HG03469 (cell line): Measurements from ENCODE around the gene ADGRE1.
A peak's percentile ranks its signal among the peaks of the same experiment; 100 is the strongest.
"Not testable (repeated sequence)": the region's sequence is repeated elsewhere in the genome, so short reads cannot be mapped to it uniquely, and the experiment has no call there.

Experiments
- ATAC-seq: cut with Tn5 transposase; IDR thresholded peaks from one replicate; pipeline ENCODE4 v1.9.1; 2021; ENCODE audit warnings: mild to moderate bottlenecking, moderate library complexity, moderate number of reproducible peaks; ENCODE audit not compliant: unreplicated experiment

The ADGRE1 gene

GRCh38 chr19:6887316-6887715 is at the start of gene ADGRE1:
TSS of gene ADGRE1 (plus strand) at chr19:6887579. CDS start at chr19:6887609, 30 bp downstream.
- no peak for ATAC-seq

DNA sequence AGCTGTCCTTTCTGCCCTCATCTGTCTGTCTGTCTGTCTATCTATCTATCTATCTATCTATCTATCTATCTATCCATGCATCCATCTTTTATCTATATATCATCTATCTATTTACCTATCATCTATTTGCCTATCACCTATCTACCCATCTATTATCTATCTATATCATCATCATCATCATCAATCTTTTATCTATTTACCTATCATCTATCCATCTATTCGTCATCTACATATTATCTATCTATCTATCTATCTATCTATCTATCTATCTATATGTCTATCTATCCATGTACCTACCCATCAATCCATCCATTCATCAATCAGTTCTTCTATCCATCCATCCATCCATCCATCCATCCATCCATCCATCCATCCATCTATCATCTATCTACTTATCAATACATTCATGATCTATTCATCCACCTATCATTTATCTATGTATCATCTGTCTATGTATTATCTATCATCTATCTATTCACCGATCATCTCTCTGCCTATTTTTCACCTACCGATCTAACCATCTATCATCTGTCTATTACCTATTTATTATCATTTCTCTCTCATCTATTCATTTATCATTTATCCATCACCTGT is 49.2 kb upstream of the ADGRE1 start:
- no peak for ATAC-seq

DNA sequence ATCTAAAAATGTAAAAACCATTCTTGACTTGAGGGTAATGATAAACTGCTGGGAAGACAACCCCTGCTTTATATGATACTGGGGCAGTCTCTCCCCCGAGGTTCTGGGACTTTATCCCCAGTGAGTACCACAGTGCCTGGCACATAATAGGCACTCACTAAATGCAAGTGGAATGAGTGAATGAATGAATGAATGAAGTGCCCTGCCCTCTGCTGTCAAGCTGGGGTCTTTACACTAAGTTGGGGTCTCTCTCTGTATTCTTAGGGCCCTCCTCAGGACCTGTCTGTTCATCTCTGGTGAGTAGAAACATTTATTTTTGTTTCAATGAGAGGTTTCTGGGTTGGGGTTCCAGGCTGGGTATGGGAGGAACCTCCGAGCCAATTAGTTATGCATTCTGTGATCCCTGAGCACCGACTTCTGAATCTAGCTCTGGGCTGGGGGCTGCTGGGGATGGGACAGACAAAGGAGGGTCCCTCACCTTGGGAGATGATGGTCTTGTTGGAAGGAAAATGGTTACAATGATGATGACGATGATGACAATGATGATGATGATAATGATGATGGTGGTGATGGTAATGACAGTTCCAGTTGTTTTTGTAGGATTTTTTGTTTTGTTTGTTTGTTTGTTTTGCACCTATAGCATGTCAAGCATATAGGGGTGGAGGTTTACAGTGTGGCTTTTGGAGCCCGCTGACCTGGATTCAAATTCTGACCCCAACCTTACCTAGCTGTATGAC is 44.3 kb upstream of the ADGRE1 start:
- no peak for ATAC-seq

DNA sequence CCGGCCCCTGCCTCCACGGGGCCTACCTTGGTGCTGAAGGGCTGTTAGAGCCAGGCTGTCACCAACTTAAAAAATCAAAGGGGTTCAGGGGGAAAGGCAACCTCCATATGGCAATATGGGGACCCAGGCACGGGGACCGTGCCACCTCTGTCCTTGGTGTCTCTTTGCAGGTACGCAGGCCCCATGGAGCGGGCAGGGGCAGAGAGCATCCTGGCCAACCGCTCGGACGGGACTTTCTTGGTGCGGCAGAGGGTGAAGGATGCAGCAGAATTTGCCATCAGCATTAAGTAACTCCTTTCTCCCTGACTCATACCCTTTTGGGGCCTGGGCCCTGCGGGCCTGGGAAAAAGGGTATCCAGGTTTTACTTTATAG is 39.6 kb upstream of the ADGRE1 start:
- no peak for ATAC-seq

DNA sequence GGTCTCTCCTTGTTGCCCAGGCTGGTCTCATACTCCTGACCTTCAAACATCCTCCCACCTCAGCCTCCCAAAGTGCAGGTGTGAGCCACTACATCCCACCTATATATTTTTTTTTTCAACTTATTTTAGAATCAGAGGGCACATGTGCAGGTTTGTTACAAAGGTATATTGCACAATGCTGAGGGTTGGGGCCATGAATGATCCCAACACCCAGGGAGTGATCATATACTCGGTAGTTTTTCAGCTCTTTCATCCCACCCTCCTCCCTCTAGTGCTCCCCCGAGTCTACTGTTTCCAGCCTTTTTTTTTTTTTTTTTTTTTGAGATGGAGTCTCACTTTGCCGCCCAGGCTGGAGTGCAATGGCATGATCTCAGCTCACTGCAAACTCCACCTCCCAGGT is 38.4 kb upstream of the ADGRE1 start:
- no peak for ATAC-seq

- ATAC-seq: no peak
These were observed 37.5 kb upstream of the ADGRE1 start for GRCh38 chr19:6849876-6850275.

GRCh38 chr19:6851359-6851758 is 36.0 kb upstream of the ADGRE1 start:
- ATAC-seq: no peak

DNA sequence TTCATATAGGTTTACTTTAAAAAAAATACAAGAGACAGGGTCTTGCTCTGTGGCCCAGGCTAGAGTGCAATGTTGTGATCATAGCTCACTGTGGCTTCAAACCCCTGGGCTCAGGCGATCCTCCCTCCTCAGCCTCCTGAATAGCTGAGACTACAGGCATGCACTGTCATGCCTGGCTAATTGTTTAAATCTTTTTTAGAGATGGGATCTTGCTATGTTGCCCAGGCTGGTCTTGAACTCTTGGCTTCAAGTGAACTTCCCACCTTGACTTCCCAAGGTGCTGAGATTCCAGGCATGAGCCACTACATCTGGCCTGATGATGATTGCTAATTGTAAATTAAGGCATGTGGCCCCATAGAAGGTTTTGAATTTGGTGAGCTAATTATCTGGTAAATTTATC is 35.4 kb upstream of the ADGRE1 start:
- no peak for ATAC-seq

GRCh38 chr19:6853868-6854267 is 33.5 kb upstream of the ADGRE1 start:
- no peak for ATAC-seq

GRCh38 chr19:6854758-6855157 is 32.6 kb upstream of the ADGRE1 start:
- no peak for ATAC-seq

DNA sequence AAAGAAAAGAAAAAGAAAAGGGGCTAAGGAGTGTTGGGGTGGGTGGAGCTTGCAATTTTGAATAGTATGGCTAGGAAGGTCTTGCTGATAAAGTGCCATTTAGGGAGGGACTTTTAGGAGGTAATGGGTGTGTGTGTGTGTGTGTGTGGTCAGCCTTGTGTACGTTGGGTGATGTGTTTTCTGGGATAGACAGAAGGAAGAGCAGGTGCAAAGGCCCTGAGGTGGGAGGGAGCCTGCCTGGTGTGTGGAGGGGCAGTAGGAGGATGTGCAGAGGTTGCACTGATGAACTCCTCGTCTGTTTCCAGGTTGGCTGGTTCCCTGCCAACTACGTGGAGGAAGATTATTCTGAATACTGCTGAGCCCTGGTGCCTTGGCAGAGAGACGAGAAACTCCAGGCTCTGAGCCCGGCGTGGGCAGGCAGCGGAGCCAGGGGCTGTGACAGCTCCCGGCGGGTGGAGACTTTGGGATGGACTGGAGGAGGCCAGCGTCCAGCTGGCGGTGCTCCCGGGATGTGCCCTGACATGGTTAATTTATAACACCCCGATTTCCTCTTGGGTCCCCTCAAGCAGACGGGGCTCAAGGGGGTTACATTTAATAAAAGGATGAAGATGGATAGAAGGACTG is 30.5 kb upstream of the ADGRE1 start:
- ATAC-seq: no peak

DNA sequence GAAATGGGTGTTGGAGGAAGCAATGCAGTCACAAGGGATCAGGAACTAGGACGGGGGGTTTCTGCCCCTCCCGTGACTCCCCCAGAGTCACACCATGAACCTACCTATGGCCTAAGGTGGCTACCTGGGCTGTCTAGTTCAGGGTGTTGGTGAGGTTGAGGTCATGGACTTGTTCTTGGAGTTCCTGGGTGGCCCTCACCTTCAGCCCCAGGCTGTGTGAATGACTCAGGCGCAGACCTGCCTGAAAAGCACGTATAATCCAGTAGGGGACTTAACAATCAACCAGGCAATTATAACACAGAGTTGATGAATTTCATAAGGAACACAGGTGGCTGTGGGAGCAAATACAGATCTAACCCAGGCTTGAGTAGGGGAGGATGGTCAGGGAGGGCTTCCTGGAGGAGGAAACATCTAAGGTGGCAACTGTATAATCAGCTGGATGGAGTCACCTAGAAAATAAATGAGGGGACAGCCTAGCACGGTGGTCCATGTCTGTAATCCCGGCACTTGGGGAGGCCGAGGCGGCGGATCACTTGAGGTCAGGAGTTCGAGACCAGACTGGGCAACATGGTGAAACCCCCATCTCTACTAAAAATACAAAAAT is 25.6 kb upstream of the ADGRE1 start:
- no peak for ATAC-seq

- peak; percentile 58 for ATAC-seq
These were observed 24.7 kb upstream of the ADGRE1 start for GRCh38 chr19:6862673-6863078.

DNA sequence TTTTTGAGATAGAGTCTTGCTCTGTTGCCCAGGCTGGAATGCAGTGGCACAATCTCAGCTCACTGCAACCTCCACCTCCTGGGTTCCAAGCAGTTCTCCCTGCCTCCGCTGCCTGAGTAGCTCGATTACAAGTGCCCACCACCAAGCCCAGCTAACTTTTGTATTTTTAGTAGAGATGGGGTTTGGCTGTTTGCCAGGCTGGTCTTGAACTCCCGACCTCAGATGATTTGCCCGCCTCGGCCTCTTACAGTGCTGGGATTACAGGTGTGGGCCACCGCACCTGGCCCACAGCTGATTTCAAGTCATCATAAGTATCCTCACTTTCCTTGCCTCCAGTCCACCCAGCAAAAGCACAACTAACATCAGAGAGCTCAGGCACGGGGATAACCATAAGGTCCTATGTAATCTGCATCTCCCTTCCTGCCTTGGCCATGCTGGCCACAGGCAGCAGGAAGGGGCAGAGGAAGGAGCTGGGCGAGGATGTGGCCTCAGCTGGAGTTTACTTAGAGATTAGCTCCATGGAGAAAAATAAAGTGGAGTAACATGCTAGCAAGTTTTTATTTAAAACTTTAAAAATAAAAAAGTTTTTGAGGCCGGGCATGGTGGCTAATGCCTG is 22.9 kb upstream of the ADGRE1 start:
- no peak for ATAC-seq

GRCh38 chr19:6865849-6866248 is 21.5 kb upstream of the ADGRE1 start:
- ATAC-seq: no peak

DNA sequence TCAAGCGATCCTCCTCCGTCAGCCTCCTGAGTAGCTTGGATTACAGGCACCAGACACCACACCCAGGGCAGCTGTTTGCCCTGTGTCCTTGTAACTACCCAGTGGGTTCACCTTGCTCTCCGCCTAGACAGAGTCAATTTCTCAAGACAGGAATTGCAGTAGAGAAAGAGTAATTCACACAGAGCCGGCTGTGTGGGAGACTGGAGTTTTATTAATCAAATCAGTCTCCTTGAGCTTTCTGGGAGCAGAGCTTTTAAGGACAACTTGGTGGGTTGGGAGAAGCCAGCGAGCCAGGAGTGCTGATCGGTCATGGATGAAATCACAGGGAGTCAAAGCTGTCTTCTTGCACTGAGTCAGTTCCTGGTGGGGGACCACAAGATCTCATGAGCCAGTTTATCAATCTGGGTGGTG is 20.6 kb upstream of the ADGRE1 start:
- ATAC-seq: no peak

- no peak for ATAC-seq
These were observed 19.0 kb upstream of the ADGRE1 start for GRCh38 chr19:6868351-6868750.

GRCh38 chr19:6869151-6869882 is 18.1 kb upstream of the ADGRE1 start:
- ATAC-seq: not testable (repeated sequence)

GRCh38 chr19:6873708-6874431 is 13.5 kb upstream of the ADGRE1 start:
- ATAC-seq: no peak

DNA sequence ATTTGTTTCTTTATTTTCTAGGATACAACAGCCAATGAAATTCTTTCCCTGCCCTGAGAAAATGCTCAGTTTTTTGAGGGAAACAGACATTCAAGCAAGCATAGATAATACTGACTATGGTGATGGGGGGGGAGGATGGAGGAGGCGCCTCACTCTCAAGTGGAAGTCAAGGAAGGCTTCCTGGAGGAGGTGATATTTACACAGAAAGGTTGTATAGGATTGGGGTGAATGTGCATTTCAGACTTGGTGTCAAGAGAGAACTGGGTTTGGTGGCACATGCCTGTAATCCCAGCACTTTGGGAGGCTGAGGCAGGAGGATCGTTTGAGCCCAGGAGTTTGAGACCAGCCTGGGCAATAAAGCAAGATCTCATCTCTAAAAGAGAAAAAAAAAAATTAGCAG is 12.2 kb upstream of the ADGRE1 start:
- ATAC-seq: no peak
